ENCODE data around the gene ALG1L2.
"Not testable (repeated sequence)": the region's sequence is repeated elsewhere in the genome, so short reads cannot be mapped to it uniquely, and the experiment has no call there.

ALG1L2 gene

GRCh38 chr3:130146465-130146864 lies 64.8 kb downstream of the ALG1L2 start:
- ATAC-seq (replicated peaks; ENCODE audit: extremely low read depth, poor library complexity, severe bottlenecking); H3K4me3 Mint-ChIP-seq; H3K4me1 Mint-ChIP-seq; H3K36me3 Mint-ChIP-seq (ENCODE audit: insufficient read depth); H3K9me3 Mint-ChIP-seq; DNase-seq (ENCODE audit: low spot score in 2 of 2); H3K27me3 Mint-ChIP-seq; H3K27ac Mint-ChIP-seq (ENCODE audit: low read depth): not testable (repeated sequence)

Measured in central memory CD8-positive, alpha-beta T cell (primary cell).